SH-SY5Y (cell line): ENCODE measurements around the gene RNF145.

ENCODE experiments used
- GATA2 ChIP-seq: IDR thresholded peaks from 2 replicates; pipeline ENCODE4 v1.6.1; 2011; ENCODE audit warnings: mild to moderate bottlenecking, low read depth, low read length
- GATA3 ChIP-seq: IDR thresholded peaks from 2 replicates; pipeline ENCODE4 v1.6.1; 2011; ENCODE audit warnings: low read depth, mild to moderate bottlenecking, low read length, moderate library complexity

Gene RNF145

DNA sequence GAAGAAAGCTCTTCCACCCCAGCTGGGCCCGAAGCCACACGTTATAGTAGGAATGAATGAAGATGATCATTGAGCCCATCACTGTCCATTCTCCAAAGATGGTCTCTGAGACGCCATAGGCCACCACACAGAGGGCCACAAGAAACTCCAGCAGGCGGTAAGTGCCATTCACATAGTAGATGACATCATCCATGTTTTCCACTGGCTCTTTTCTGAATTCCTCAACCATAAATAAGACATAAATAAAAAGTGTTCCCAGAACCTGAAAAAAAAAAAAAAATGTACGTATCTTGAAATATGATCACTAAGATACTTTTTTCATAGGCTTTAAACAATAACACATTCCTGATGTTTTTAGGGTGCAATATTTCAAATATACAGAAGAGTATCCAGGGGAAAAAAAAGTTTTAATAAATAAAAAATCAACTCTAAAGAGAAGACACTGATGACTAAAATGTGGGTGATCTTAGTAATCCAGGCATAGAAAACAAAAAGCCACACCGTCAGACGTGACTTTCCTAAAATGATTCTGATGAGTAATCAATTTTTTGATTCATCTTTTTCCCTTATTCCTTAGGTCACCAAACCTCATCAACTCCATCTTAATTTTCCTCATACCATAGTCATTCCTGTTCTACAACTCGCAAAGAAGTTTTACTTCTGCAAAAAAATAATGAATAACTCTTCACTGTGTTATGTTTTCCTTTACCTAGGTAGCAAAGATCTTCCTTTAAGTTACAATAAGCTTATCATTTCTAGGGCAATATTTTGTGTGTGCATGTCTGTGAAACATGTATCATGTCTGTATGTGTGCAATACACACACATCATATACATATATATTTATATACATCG is 47.8 kb downstream of the RNF145 start:
- TF ChIP-seq GATA3, result no peak
- TF ChIP-seq GATA2, result no peak

DNA sequence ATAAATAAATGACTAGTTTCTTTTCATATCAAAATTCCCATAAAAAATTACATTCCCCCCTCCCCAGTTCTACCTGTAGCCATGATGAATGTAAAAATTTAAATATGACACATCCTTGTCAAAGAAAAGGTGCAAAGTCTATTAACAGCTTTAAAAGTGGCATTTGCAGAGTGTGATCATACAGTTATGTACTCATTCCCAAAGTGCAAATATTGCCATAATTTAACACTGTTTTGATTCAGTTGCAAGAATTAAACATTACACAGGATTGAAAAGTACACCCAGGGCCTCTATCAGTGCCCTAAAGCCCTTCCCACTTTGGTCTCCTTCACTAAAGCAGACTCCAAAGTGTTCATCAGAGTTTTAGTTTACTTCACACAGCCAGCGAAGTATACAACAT is 51.8 kb downstream of the RNF145 start:
- no peak for TF ChIP-seq GATA2
- no peak for TF ChIP-seq GATA3

GRCh38 chr5:159156426-159157238 is 52.7 kb downstream of the RNF145 start:
- TF ChIP-seq GATA2 (no peak), GATA3 (no peak)

DNA sequence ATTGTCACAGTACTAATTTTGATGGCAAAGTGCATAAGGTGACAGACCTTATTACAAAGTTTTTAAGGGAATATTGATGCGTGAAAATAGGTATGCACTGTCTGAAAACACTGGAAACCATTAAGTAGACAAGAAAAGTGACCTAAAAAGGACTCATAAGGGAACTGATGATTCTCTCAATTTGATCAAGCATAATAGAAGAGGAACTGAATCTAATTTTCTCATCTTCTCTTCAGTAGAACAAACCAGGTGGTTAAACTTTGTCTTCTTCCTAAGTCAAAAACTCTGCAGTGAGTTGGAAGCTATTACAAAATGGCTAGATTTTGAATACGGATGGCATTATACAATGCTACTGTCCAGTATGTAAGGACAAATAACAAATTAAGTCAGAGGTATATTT is 53.4 kb downstream of the RNF145 start:
- no peak for TF ChIP-seq GATA3
- TF ChIP-seq GATA2, result no peak

DNA sequence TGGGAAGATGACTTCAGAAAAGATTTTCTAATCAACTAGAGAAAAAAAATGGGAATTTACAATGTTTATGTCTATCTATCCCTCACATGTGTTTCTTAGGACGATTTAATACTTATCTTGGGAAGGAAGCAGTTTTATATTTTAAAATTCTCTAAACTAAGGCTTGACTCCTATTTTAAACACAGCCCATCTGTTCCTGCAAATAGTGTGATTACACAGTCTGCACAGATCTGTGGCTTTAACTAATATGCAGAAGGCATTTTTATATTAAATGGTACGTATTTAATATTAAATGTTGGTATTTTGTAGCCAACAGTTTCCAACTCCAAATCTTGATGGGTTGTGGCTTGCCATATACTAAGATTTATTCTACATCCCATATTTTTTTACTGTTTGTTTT is 56.5 kb downstream of the RNF145 start:
- TF ChIP-seq GATA2 (no peak), GATA3 (no peak)

DNA sequence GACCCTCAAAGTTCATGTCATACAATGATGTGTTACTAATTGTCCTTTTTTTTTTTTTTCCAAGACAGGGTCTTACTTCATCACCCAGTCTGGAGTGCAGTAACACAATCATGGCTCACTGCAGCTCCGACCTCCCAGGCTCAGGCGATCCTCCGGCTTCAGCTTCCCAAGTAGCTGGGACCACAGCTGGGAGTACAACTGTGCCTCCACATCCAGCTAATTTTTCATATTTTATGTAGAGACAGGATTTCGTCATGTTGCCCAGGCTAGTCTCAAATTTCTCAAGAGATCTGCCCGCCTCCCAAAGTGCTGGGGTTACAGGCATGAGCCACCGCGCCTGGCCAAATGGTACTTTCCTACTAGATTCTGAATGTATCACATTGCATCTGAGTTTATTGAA is 60.3 kb downstream of the RNF145 start:
- TF ChIP-seq GATA2 (no peak), GATA3 (no peak)

GRCh38 chr5:159147976-159148375 is 61.4 kb downstream of the RNF145 start:
- TF ChIP-seq GATA3 (no peak), GATA2 (no peak)

DNA sequence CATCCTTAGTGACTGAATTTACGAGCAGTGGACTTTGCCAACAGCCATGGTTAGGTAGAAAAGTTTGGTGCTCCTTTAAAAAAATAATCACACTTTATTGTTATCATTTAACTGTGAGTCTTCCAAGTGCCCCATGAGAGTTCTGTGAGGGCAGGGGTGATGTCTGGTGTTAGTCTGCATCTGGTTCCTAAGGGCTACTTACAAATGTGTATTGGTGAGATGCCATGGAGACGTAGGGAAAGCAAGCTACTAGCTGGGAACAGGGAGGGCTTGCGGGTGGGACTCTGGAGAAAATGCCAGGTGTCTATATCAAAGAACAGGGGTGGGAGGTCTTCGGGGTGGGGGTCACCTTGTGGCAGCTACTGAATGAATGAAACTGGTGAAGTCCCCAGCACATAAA is 62.5 kb downstream of the RNF145 start:
- no peak for TF ChIP-seq GATA2
- TF ChIP-seq GATA3, result no peak

GRCh38 chr5:159139802-159140201 is 69.6 kb downstream of the RNF145 start:
- TF ChIP-seq GATA2, result no peak
- no peak for TF ChIP-seq GATA3

DNA sequence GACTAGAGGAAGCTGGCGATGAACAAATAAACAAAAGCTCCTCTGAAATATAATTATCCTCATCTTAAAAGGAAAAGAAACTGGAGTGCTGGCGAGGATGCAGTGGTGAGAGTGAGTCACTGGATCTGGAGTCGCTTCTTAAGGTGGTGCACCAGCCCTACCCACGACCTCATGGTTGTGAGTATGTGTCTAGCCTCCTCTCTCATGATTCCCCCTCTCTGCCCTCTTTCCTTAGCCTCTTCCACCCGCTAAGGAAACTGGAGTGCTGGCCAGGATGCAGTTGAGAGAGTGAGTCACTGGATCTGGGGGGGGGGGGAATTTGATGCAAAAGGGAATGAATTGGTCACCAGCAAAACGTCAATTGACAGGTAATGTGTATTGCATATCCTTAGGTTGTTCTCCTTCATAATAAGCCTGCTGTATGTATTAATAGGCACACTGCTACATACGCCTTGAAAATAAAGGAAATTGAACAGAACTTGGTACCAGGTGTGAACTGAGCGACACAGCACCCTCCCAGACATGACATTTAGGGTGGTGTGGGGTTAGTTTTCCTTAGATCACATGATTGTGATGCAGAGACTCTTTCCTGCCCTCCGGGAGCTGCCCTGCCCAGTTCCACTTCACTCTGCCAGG is 73.3 kb downstream of the RNF145 start:
- no peak for TF ChIP-seq GATA2
- no peak for TF ChIP-seq GATA3

GRCh38 chr5:159133041-159133741 is 76.2 kb downstream of the RNF145 start:
- TF ChIP-seq GATA2 (no peak), GATA3 (no peak)

DNA sequence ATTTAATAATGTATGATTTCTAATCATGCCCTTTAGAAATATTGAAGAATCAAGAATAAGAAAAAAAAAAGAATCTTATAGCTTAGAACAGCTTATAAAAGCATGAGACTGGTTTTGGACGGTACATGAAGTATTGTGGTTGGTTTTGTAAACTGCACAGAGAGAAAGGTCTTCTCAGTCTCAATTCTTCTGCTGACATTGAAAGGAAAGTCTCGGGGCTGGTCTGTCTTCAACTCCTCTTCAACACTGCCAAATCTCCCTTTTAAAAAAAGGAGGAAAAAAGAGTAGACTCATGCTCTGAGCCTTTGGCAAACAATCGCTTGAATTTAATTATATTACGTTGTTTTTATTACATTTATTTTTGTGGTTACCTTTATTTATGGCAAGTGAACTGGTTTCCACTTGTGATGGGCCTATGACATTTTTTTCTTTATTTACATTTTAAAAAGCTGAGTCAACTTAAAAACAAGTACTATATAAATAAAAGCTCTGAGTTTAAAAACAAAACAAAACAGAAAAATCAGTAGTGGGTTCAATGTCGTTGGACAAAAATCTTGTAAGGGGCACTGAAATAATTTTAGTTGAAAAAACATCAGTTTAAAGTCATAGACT is 76.8 kb downstream of the RNF145 start:
- TF ChIP-seq GATA2 (no peak), GATA3 (no peak)

- TF ChIP-seq GATA3 (no peak), GATA2 (no peak)
Measured at GRCh38 chr5:159131951-159132350, 77.4 kb downstream of the RNF145 start.
